Pancreas (tissue), 10 donors: ENCODE data around the gene ITGAD. TPM values are rescaled to one million over a fixed set of nuclear protein-coding genes. Genes with fewer than 3 reads are reported as not detected.
A peak's percentile ranks its signal among the peaks of the same experiment; 100 is the strongest.

Experiments
- ATAC-seq, 4 donors: fragments of 200-7000 bp; cut with Tn5 transposase; one replicate each; pipeline versions ENCODE4 v1.8.0 to v1.9.1; 2020; ENCODE audit warnings: mild to moderate bottlenecking in 4 of 4, moderate library complexity in 4 of 4
- DNase-seq, 6 donors: peaks; one replicate each; pipeline ENCODE4 v3.0.0-alpha.2; 2020
- FAIRE-seq: peaks from 2 replicates; lab custom pipeline; 2012; peaks lifted over from hg19 to GRCh38; lab: Jason Lieb, UNC
- H3K27ac ChIP-seq, 4 donors: fragments of 200-600 bp; sonication (generic); 1 replicate in 3 of 4; 2 replicates in 1 of 4; pipeline versions ENCODE4 v1.5.0 to v1.8.0; 2020
- H3K27me3 ChIP-seq, 4 donors: fragments of 200-600 bp; one replicate each; pipeline ENCODE4 v1.8.0; 2021
- H3K36me3 ChIP-seq, 3 donors: fragments of 200-600 bp; sonication (generic) in 1 of 3; one replicate each; pipeline versions ENCODE4 v1.5.0 to v1.8.0; 2020 to 2021
- H3K4me1 ChIP-seq, 3 donors: fragments of 200-600 bp; one replicate each; pipeline ENCODE4 v1.8.0; 2021
- H3K4me3 ChIP-seq, 4 donors: fragments of 200-600 bp; sonication (generic) in 2 of 4; one replicate each; pipeline versions ENCODE4 v1.5.0 to v1.8.0; 2020 to 2021
- H3K9me3 ChIP-seq, 4 donors: fragments of 200-600 bp; one replicate each; pipeline ENCODE4 v1.8.0; 2021
- CTCF ChIP-seq, 4 donors: fragments of 200-600 bp; sonication (generic) in 3 of 4; IDR thresholded peaks; one replicate each; pipeline versions ENCODE4 v1.5.0 to v1.8.0; 2021; ENCODE audit warnings: antibody characterized with exemption in 4 of 4
- WGBS, 2 donors: extraction: QIAGEN DNeasy Blood & Tissue Kit; methylation state at CpG; one replicate each; pipeline ENCODE4 v1.1.7; 2013; 5-methylcytosine and 5-hydroxymethylcytosine counted together
- intact Hi-C, 3 donors: fragments of 100-400 bp; cut with DNase I; formaldehyde crosslinking; loops; one replicate each; pipeline versions ENCODE4 v1.11.1 to v1.14.2; 2022
- polyA plus RNA-seq, 2 donors: library from polyadenylated mRNA; stranded (reverse); fragments of 200-250 nt; gene quantifications; one replicate each; pipeline ENCODE4 v1.2.3, GENCODE V29; 2013
- total RNA-seq, 6 donors: library from RNA; stranded (reverse); fragmentation: NEBNext Ultra II Directional in 4 of 6; extraction: Animal tissue kit (Norgen Biotek cat#: 25700) in 4 of 6; gene quantifications; one replicate each; pipeline versions ENCODE4 v1.2.1 to v1.2.4, GENCODE V29; 2021 to 2023
- donor health status: healthy with polysubstance abuse.
- donor health status: DM: no; HTN: no; CAD: no; lungs with moderate emphysema.
- donor health status: DM: no; HTN: no; CAD: no.
- donor health status: control.
- donor health status: control.
- donor health status: Bipolar disorder and iron deficiency.
- donor health status: DM: yes; HTN: yes; CAD: no.
- donor health status: DM: no; HTN: no; CAD: no.
- donor health status: DM: no; HTN: no; CAD: no.
- donor health status: DM: yes; HTN: yes; CAD: no.

The ITGAD gene
- total and polyA plus RNA-seq, 8 donors = 0.06 to 0.31 TPM; not detected in 6

DNA sequence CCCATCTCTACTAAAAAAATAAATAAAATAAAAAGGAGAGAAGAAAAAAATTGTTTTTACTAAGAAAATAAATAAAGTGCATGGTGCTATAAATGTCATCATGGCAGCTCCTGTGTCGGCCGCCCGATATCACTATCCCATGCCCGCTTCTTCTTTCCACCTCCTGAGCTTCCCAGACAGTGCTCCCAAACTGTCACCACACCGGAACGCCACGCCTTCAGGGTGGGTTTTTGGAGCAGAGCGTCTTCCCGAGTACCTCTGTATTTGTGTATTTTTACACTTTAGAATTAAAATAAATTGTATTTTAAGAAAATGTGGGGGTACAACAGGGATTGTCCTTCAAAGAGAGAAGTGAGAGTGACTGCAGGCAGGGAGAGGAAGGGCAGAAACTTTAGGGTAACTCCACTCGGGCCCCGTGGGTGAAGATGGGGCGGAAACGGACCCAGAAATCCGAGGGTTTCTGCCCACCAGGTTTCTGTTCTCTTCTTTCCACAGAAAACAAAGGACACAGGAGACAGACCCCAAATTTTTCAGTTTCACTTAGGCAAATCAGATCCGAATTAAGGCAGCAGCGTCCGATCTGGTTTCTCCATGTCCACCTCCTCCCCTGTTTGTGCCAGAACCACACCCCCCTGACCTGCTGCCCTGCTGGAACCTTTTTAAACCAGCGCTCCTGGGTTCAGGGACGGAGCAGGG, 41.7 kb upstream of the ITGAD start:
- Histone ChIP-seq H3K36me3 (no peaks in the 10 kb centered on the region), H3K4me1 (no peaks in the 10 kb centered on the region), H3K27ac (peak overlapping the region in 2 of 4 donors; percentile 47 to 60), H3K4me3 (no peak overlapping the region), H3K27me3 (no peaks in the 10 kb centered on the region), H3K9me3 (no peaks in the 10 kb centered on the region)
- DNase-seq (no peak), ATAC-seq (peak in 1 of 4 donors; percentile 15), FAIRE-seq (no peak)
- no peak for TF ChIP-seq CTCF (IDR thresholded peaks at IDR 0.05)
- intact Hi-C loops = no loop called here
- 55 to 65% methylated on average over 19 of the region's 19 CpGs for WGBS, 2 donors

DNA sequence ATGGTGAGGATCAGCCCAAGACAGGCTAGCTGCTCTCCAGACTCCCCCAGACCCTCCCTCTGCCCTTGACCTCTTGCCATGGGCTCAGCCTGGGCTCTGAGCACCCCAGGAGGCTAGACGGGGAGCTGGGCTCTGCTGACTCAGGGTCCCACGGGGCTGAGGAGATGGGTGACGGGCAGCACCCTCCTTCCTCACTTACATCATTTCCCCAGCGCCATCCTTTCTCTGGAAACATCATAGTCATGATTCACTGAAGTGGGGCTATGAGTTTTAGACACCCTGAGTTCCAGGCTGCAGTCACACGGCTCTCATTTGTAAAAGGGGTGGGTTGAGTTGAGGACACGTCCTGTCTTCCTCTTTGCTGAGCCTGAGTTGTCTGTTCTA, 41.2 kb upstream of the ITGAD start:
- ATAC-seq (peak in 2 of 4 donors; percentile 46 to 50), DNase-seq (peak in 1 of 6 donors; percentile 36), FAIRE-seq (no peak)
- H3K36me3 ChIP-seq = no peaks in the 10 kb centered on the region
- intact Hi-C loops = no loop called here
- H3K4me1 ChIP-seq = no peaks in the 10 kb centered on the region
- H3K4me3 ChIP-seq = no peak overlapping the region
- no peaks in the 10 kb centered on the region for H3K9me3 ChIP-seq
- peak overlapping the region in 2 of 4 donors; percentile 47 to 60 for H3K27ac ChIP-seq
- no peaks in the 10 kb centered on the region for H3K27me3 ChIP-seq
- TF ChIP-seq CTCF (IDR thresholded peaks at IDR 0.05) = no peak
- 34 to 38% methylated on average over 6 of the region's 6 CpGs for WGBS, 2 donors

- H3K27ac ChIP-seq = peak overlapping the region in 2 of 4 donors; percentile 47 to 60
- no peaks in the 10 kb centered on the region for H3K9me3 ChIP-seq
- DNase-seq (peak in 1 of 6 donors; percentile 51), ATAC-seq (peak in 2 of 4 donors; percentile 60 to 63), FAIRE-seq (no peak)
- 73 to 80% methylated on average over 22 of the region's 22 CpGs for WGBS, 2 donors
- TF ChIP-seq CTCF (IDR thresholded peaks at IDR 0.05) = no peak
- no peaks in the 10 kb centered on the region for H3K27me3 ChIP-seq
- H3K36me3 ChIP-seq = no peaks in the 10 kb centered on the region
- intact Hi-C loops = no loop called here
- H3K4me1 ChIP-seq = no peaks in the 10 kb centered on the region
- H3K4me3 ChIP-seq = no peak overlapping the region
Observed at GRCh38 chr16:31352376-31353115, 40.6 kb upstream of the ITGAD start.

- intact Hi-C loops = no loop called here
- DNase-seq (peak in 2 of 6 donors; percentile 14 to 72), FAIRE-seq (no peak), ATAC-seq (peak in 3 of 4 donors; percentile 29 to 66 (median 60))
- Histone ChIP-seq H3K9me3 (no peaks in the 10 kb centered on the region), H3K4me1 (no peaks in the 10 kb centered on the region), H3K4me3 (no peak within 1 kb of the TSS), H3K27ac (peak within 1 kb of the TSS in 2 of 4 donors; percentile 25 to 37), H3K36me3 (no peaks in the 10 kb centered on the region), H3K27me3 (no peaks in the 10 kb centered on the region)
- TF ChIP-seq CTCF (IDR thresholded peaks at IDR 0.05) = no peak
- WGBS, 2 donors = 35 to 37% methylated on average over 10 of the region's 10 CpGs
Observed at GRCh38 chr16:31354394-31355291, 38.5 kb upstream of the ITGAD start, which contains the start of gene ITGAX. ITGAX (plus strand) TSS chr16:31355176; CDS start chr16:31355255, 79 bp downstream.
